HEK293 (cell line): ENCODE results near the gene SIGLEC5.

Experiments
- HIC1 ChIP-seq: fragments of 450-650 bp; formaldehyde crosslinking; IDR thresholded peaks from 2 replicates; pipeline ENCODE4 v1.5.1; 2016; ENCODE audit warnings: missing biosample characterization, missing genetic modification characterization
- PRDM1 ChIP-seq: fragments of 450-650 bp; formaldehyde crosslinking; IDR thresholded peaks from 2 replicates; pipeline ENCODE4; 2016; ENCODE audit warnings: missing biosample characterization, missing genetic modification characterization
- SCRT1 ChIP-seq: fragments of 450-650 bp; formaldehyde crosslinking; IDR thresholded peaks from 2 replicates; pipeline ENCODE4 v1.5.1; 2016; ENCODE audit warnings: missing biosample characterization, missing genetic modification characterization, borderline replicate concordance
- SP3 ChIP-seq: fragments of 450-650 bp; formaldehyde crosslinking; IDR thresholded peaks from 2 replicates; pipeline ENCODE4 v1.5.1; 2016; ENCODE audit warnings: missing biosample characterization, missing genetic modification characterization
- ZBTB6 ChIP-seq: fragments of 450-650 bp; formaldehyde crosslinking; IDR thresholded peaks from 2 replicates; pipeline ENCODE4 v1.5.1; 2017; ENCODE audit warnings: missing biosample characterization, missing genetic modification characterization
- ZFP37 ChIP-seq: fragments of 450-650 bp; formaldehyde crosslinking; IDR thresholded peaks from 2 replicates; pipeline ENCODE4 v1.5.1; 2016; ENCODE audit warnings: missing biosample characterization, missing genetic modification characterization
- ZNF112 ChIP-seq: fragments of 450-650 bp; formaldehyde crosslinking; IDR thresholded peaks from 2 replicates; pipeline ENCODE4 v1.5.0; 2017; ENCODE audit warnings: missing biosample characterization, missing genetic modification characterization
- ZNF155 ChIP-seq: fragments of 450-650 bp; formaldehyde crosslinking; IDR thresholded peaks from 2 replicates; pipeline ENCODE4 v1.5.1; 2016; ENCODE audit warnings: missing biosample characterization, missing genetic modification characterization
- ZNF239 ChIP-seq: fragments of 450-650 bp; formaldehyde crosslinking; IDR thresholded peaks from 2 replicates; pipeline ENCODE4 v1.5.1; 2016; ENCODE audit warnings: missing biosample characterization, missing genetic modification characterization
- ZNF24 ChIP-seq: fragments of 450-650 bp; formaldehyde crosslinking; IDR thresholded peaks from 2 replicates; pipeline ENCODE4 v1.5.1; 2016; ENCODE audit warnings: missing biosample characterization, missing genetic modification characterization
- ZNF354C ChIP-seq: fragments of 450-650 bp; formaldehyde crosslinking; IDR thresholded peaks from 2 replicates; pipeline ENCODE4 v1.5.1; 2016; ENCODE audit warnings: missing biosample characterization, missing genetic modification characterization, low read depth, borderline replicate concordance
- ZNF48 ChIP-seq: fragments of 450-650 bp; formaldehyde crosslinking; IDR thresholded peaks from 2 replicates; pipeline ENCODE4 v1.5.1; 2016; ENCODE audit warnings: missing biosample characterization, missing genetic modification characterization
- ZNF501 ChIP-seq: fragments of 450-650 bp; formaldehyde crosslinking; IDR thresholded peaks from 2 replicates; pipeline ENCODE4 v1.5.1; 2016; ENCODE audit warnings: missing biosample characterization, missing genetic modification characterization
- ZNF518A ChIP-seq: fragments of 450-650 bp; formaldehyde crosslinking; conservative IDR thresholded peaks from 2 replicates; pipeline ENCODE4 v1.5.1; 2016; ENCODE audit warnings: low read depth, missing biosample characterization, missing genetic modification characterization
- ZNF558 ChIP-seq: fragments of 450-650 bp; formaldehyde crosslinking; IDR thresholded peaks from 2 replicates; pipeline ENCODE4 v1.5.1; 2016; ENCODE audit warnings: missing biosample characterization, missing genetic modification characterization
- ZNF654 ChIP-seq: fragments of 450-650 bp; formaldehyde crosslinking; IDR thresholded peaks from 2 replicates; pipeline ENCODE4 v1.5.1; 2016; ENCODE audit warnings: low read depth, missing biosample characterization, missing genetic modification characterization
- ZNF701 ChIP-seq: fragments of 450-650 bp; formaldehyde crosslinking; IDR thresholded peaks from 2 replicates; pipeline ENCODE4 v1.5.1; 2016; ENCODE audit warnings: missing biosample characterization, missing genetic modification characterization
- ZNF843 ChIP-seq: fragments of 450-650 bp; formaldehyde crosslinking; IDR thresholded peaks from 2 replicates; pipeline ENCODE4 v1.5.1; 2016; ENCODE audit warnings: missing biosample characterization, missing genetic modification characterization
- ZSCAN30 ChIP-seq: fragments of 450-650 bp; IDR thresholded peaks from 2 replicates; pipeline ENCODE4 v1.5.1; 2018; ENCODE audit warnings: missing biosample characterization, mild to moderate bottlenecking, missing genetic modification characterization, moderate library complexity
- ZXDB ChIP-seq: fragments of 450-650 bp; formaldehyde crosslinking; IDR thresholded peaks from 2 replicates; pipeline ENCODE4 v1.5.1; 2016; ENCODE audit warnings: missing biosample characterization, missing genetic modification characterization

The SIGLEC5 gene

GRCh38 chr19:51593969-51594773 is 36.0 kb downstream of the SIGLEC5 start (continued):
- TF ChIP-seq ZNF701 (tag by site-specific recombination) (no peak), ZNF654 (no peak), ZNF843 (tag by site-specific recombination) (no peak), ZBTB6 (tag by site-specific recombination) (no peak), ZNF501 (peak; percentile 61), ZNF518A (tag by site-specific recombination) (peak; percentile 58; the same call in 1 of the 2 replicates), ZNF239 (tag by site-specific recombination) (no peak), ZNF155 (no peak), ZNF354C (no peak), ZNF112 (tag by site-specific recombination) (0 out of 2 replicates have a peak, but pooled peaks have one; percentile 8), SCRT1 (tag by site-specific recombination) (peak; percentile 84), HIC1 (peak; percentile 40), ZXDB (tag by site-specific recombination) (peak; percentile 61; the same call in 1 of the 2 replicates), ZNF48 (tag by site-specific recombination) (no peak), ZNF558 (tag by site-specific recombination) (no peak), ZNF24 (tag by site-specific recombination) (0 out of 2 replicates have a peak, but pooled peaks have one; percentile 2), SP3 (peak; percentile 80), ZFP37 (tag by site-specific recombination) (peak; percentile 53; the same call in 1 of the 2 replicates), PRDM1 (tag by site-specific recombination) (0 out of 2 replicates have a peak, but pooled peaks have one; percentile 10), ZSCAN30 (tag by site-specific recombination) (no peak)
